ENCODE measurements around the gene KRT1.

KRT1 gene

DNA sequence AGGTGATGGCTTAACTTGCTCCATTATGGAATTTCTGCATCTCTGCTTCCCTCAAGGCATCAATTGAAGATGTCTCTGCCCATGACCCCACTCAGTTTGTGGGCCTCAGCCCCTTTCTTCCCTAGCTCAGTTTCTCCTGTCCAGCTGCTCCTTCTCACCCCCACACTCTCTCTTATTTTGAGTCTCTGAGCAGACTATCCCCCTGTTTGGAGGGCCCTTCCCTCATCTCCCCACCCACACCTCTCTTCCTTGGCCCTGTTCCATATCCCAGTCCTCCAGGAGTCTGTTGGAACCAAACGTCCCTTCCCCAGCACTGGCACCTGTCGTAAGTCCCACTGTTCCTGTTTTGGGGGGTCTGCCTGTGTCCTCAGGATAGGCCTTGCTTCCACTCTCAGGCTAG is 8.3 kb upstream of the KRT1 start:
- no peak for DNase-seq (ENCODE audit: low read depth, low spot score)
- H3K4me3 ChIP-seq: no peak overlapping the region
- TF ChIP-seq EZH2 (IDR thresholded peaks at IDR 0.05): no peak

GRCh38 chr12:52687497-52688385 is 7.5 kb upstream of the KRT1 start:
- H3K36me3 ChIP-seq (ENCODE audit: insufficient read depth, low read length): no peaks in the 10 kb centered on the region
- no peak for DNase-seq (ENCODE audit: low read depth, low spot score)
- H3K27ac ChIP-seq: no peak overlapping the region
- H3K4me3 ChIP-seq: no peak overlapping the region
- H3K9me3 ChIP-seq (ENCODE audit: low read depth, low read length): no peaks in the 10 kb centered on the region
- no peak overlapping the region for H3K9ac ChIP-seq (ENCODE audit: insufficient read length)
- no peak for TF ChIP-seq EZH2 (IDR thresholded peaks at IDR 0.05)
- TF ChIP-seq FOXP2 (optimal IDR thresholded peaks at IDR 0.05; ENCODE audit: control extremely low read depth, extremely low read length, insufficient read depth): no peak
- TF ChIP-seq POLR2AphosphoS5 (IDR thresholded peaks at IDR 0.05; ENCODE audit: borderline replicate concordance, low read depth, low read length): no peak

More for the DNA sequence above, 8.3 kb upstream of the KRT1 start:
- no peaks in the 10 kb centered on the region for H3K9me3 ChIP-seq (ENCODE audit: low read depth, low read length)
- no peak overlapping the region for H3K9ac ChIP-seq (ENCODE audit: insufficient read length)
- no peak overlapping the region for H3K27ac ChIP-seq
- H3K36me3 ChIP-seq (ENCODE audit: insufficient read depth, low read length): no peaks in the 10 kb centered on the region

DNA sequence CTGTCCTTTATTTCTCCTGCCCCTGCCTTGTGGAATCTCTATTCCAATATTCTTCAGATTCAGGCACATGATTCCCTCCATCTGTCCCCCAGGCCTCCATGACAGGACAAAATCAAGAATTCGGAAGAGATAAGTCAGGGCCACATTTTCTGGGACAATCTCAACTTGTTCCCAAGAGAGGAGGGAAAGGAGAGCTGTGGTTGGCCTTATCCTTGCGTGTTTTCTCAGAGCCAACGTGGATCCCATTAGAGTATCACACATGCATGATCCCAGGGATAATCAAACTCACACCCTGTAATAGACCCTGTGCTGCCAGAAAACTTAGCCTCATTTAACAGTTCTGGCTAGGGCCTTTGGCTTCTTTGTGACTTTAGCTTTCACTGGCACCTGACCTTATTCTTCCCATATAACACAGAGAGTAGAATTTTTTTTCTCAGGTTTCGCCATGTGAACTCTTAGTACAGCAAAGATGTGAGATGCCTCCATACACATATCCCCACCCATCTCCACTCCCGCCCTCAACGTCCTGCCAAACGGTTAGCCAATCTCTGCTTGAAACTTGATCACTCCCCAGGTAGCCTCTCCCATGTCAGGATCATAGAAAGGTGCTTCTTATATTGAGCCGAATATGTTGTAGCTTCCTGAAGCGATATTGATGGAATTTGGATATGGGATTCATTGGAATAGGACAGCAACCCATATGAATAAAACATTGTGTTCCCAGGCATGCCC is 6.7 kb upstream of the KRT1 start:
- DNase-seq (ENCODE audit: low read depth, low spot score): no peak
- H3K27ac ChIP-seq: no peak overlapping the region
- no peak for TF ChIP-seq POLR2AphosphoS5 (IDR thresholded peaks at IDR 0.05; ENCODE audit: borderline replicate concordance, low read depth, low read length)
- TF ChIP-seq FOXP2 (optimal IDR thresholded peaks at IDR 0.05; ENCODE audit: control extremely low read depth, extremely low read length, insufficient read depth): no peak
- no peak for TF ChIP-seq EZH2 (IDR thresholded peaks at IDR 0.05)
- no peaks in the 10 kb centered on the region for H3K36me3 ChIP-seq (ENCODE audit: insufficient read depth, low read length)
- H3K4me3 ChIP-seq: no peak overlapping the region
- H3K9me3 ChIP-seq (ENCODE audit: low read depth, low read length): no peaks in the 10 kb centered on the region
- H3K9ac ChIP-seq (ENCODE audit: insufficient read length): no peak overlapping the region

DNA sequence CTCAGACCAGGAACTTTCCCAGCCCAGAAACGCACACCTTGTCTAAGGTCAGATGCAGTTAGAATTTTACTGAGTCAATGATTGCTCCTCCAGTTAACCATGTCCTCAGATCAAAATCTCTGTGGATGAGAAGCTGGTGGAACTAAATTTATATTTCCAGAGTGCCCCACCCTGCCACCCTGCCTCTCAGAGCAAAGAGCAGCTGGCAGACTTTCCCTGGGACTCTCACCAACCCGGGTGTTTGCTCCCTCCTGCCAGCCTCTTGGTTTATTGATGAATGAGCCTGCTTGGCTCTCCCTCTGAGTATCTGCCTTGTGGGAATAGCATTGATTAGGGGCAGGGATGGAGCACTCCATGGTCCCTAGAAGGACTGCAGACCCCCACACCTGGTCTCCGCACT is 5.9 kb upstream of the KRT1 start:
- Histone ChIP-seq H3K36me3 (ENCODE audit: insufficient read depth, low read length) (no peaks in the 10 kb centered on the region), H3K4me3 (no peak overlapping the region), H3K27ac (no peak overlapping the region), H3K9me3 (ENCODE audit: low read depth, low read length) (no peaks in the 10 kb centered on the region), H3K9ac (ENCODE audit: insufficient read length) (no peak overlapping the region)
- TF ChIP-seq EZH2 (IDR thresholded peaks at IDR 0.05) (no peak), FOXP2 (optimal IDR thresholded peaks at IDR 0.05; ENCODE audit: control extremely low read depth, extremely low read length, insufficient read depth) (no peak), POLR2AphosphoS5 (IDR thresholded peaks at IDR 0.05; ENCODE audit: borderline replicate concordance, low read depth, low read length) (no peak)
- DNase-seq (ENCODE audit: low read depth, low spot score): no peak

DNA sequence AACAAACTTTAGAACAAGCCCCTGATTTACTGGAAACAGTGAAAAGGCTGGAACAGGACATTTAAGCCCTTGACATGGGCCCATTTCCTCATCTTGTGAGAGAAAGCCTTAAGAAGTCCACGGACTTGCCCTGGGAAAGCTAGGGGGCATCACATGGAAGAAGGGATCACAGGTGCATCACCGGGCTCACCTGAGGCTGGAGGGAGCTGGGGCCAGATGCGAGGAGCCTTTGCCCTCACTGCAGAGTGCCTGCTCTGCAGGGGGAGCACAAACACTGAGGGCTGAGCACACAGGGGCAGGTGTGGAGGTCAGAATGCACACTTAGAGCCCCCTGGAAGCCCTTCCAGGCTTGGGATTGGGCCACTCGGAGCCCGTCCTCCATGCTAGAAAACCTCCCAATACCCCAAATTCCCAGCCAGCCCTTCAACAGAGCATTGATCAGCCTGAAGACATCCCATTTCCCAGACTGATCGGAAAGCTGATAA is 5.2 kb upstream of the KRT1 start:
- Histone ChIP-seq H3K36me3 (ENCODE audit: insufficient read depth, low read length) (no peaks in the 10 kb centered on the region), H3K27ac (no peak overlapping the region), H3K9ac (ENCODE audit: insufficient read length) (no peak overlapping the region), H3K4me3 (no peak overlapping the region), H3K9me3 (ENCODE audit: low read depth, low read length) (no peaks in the 10 kb centered on the region)
- DNase-seq (ENCODE audit: low read depth, low spot score): no peak
- no peak for TF ChIP-seq FOXP2 (optimal IDR thresholded peaks at IDR 0.05; ENCODE audit: control extremely low read depth, extremely low read length, insufficient read depth)
- TF ChIP-seq EZH2 (IDR thresholded peaks at IDR 0.05): no peak
- no peak for TF ChIP-seq POLR2AphosphoS5 (IDR thresholded peaks at IDR 0.05; ENCODE audit: borderline replicate concordance, low read depth, low read length)

DNA sequence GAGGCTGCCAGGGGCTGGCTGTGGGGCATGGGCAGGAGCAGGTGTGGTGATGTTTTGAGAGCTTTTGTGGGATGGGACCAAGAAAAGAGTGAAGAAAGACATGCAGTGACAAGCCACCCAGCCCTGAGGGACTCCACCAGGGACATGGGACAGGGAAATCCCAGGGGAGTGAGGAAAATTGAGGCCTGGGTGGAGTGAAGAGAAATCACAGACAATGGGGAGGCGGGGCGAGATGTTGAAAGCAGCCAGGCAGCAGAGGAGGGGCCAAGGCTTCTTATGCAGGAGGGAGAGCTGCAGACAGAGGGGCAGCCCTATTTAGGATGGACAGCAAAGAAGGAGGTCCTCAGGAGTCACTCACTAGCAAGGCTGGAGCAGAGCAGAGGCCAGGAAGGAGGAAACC is 4.2 kb upstream of the KRT1 start:
- DNase-seq (ENCODE audit: low read depth, low spot score): no peak
- H3K36me3 ChIP-seq (ENCODE audit: insufficient read depth, low read length): no peaks in the 10 kb centered on the region
- no peaks in the 10 kb centered on the region for H3K9me3 ChIP-seq (ENCODE audit: low read depth, low read length)
- H3K27ac ChIP-seq: no peak overlapping the region
- H3K9ac ChIP-seq (ENCODE audit: insufficient read length): no peak overlapping the region
- TF ChIP-seq EZH2 (IDR thresholded peaks at IDR 0.05) (no peak), POLR2AphosphoS5 (IDR thresholded peaks at IDR 0.05; ENCODE audit: borderline replicate concordance, low read depth, low read length) (no peak), FOXP2 (optimal IDR thresholded peaks at IDR 0.05; ENCODE audit: control extremely low read depth, extremely low read length, insufficient read depth) (no peak)
- H3K4me3 ChIP-seq: no peak overlapping the region

- no peak for DNase-seq (ENCODE audit: low read depth, low spot score)
- TF ChIP-seq EZH2 (IDR thresholded peaks at IDR 0.05): no peak
- no peak for TF ChIP-seq FOXP2 (optimal IDR thresholded peaks at IDR 0.05; ENCODE audit: control extremely low read depth, extremely low read length, insufficient read depth)
- no peak for TF ChIP-seq POLR2AphosphoS5 (IDR thresholded peaks at IDR 0.05; ENCODE audit: borderline replicate concordance, low read depth, low read length)
- H3K27ac ChIP-seq: no peak overlapping the region
Measured at GRCh38 chr12:52683575-52684300, 3.5 kb upstream of the KRT1 start.

GRCh38 chr12:52682938-52683574 is 2.8 kb upstream of the KRT1 start:
- TF ChIP-seq POLR2AphosphoS5 (IDR thresholded peaks at IDR 0.05; ENCODE audit: borderline replicate concordance, low read depth, low read length) (no peak), FOXP2 (optimal IDR thresholded peaks at IDR 0.05; ENCODE audit: control extremely low read depth, extremely low read length, insufficient read depth) (no peak), EZH2 (IDR thresholded peaks at IDR 0.05) (no peak)
- H3K4me3 ChIP-seq: no peak overlapping the region
- no peaks in the 10 kb centered on the region for H3K9me3 ChIP-seq (ENCODE audit: low read depth, low read length)
- H3K27ac ChIP-seq: no peak overlapping the region
- no peak overlapping the region for H3K9ac ChIP-seq (ENCODE audit: insufficient read length)
- no peaks in the 10 kb centered on the region for H3K36me3 ChIP-seq (ENCODE audit: insufficient read depth, low read length)
- no peak for DNase-seq (ENCODE audit: low read depth, low spot score)

More at GRCh38 chr12:52683575-52684300, 3.5 kb upstream of the KRT1 start:
- Histone ChIP-seq H3K36me3 (ENCODE audit: insufficient read depth, low read length) (no peaks in the 10 kb centered on the region), H3K9me3 (ENCODE audit: low read depth, low read length) (no peaks in the 10 kb centered on the region), H3K4me3 (no peak overlapping the region), H3K9ac (ENCODE audit: insufficient read length) (no peak overlapping the region)

Data from SK-N-MC (cell line).